Measurements from ENCODE around the gene PKNOX2. TPM values are rescaled to one million over a fixed set of nuclear protein-coding genes. Genes with fewer than 3 reads are reported as not detected.
A peak's percentile ranks its signal among the peaks of the same experiment; 100 is the strongest.

PKNOX2 gene
- total and polyA plus RNA-seq, 2 of the 8 experiments (the other 6 are each of a cell fraction or from before 2014, with no cell fraction given) = 2.0 TPM

GRCh38 chr11:125429174-125429707 is 264.7 kb downstream of the PKNOX2 start:
- 46% methylated on average over 5 of the region's 6 CpGs; no CpG with 5 or more reads in 1 of the 2 experiments for WGBS, 2 experiments (ENCODE audit: extremely low coverage in 1 of 2, insufficient coverage in 1 of 2, insufficient read length in 1 of 2, insufficient replicate concordance in 2 of 2, low coverage in 1 of 2, low lambda C conversion rate in 2 of 2, missing lambda C conversion rate in 1 of 2)
- FAIRE-seq (peak; percentile 82), DNase-seq (ENCODE audit: low read depth in 1 of 2, low spot score in 2 of 2) (peak; percentile 58 to 90)
- Histone ChIP-seq H2BK20ac (ENCODE audit: low read length) (no peak overlapping the region), H3K23me2 (ENCODE audit: low read depth, low read length) (no peaks in the 10 kb centered on the region), H3K27ac (ENCODE audit: low read depth, low read length) (no peak overlapping the region), H2AK5ac (ENCODE audit: low read depth, low read length) (no peak overlapping the region), H3K4me2 (ENCODE audit: insufficient read depth in 1 of 2, low read depth in 2 of 2, low read length in 2 of 2) (no peak overlapping the region), H4K5ac (ENCODE audit: insufficient read length, low read depth, low read length) (no peak overlapping the region), H3K14ac (ENCODE audit: insufficient read length) (no peak overlapping the region), H4K8ac (ENCODE audit: extremely low read depth, insufficient read depth, low read length) (no peak overlapping the region), H3K23ac (ENCODE audit: insufficient read length) (no peak overlapping the region), H3K27me3 (replicated peaks in 1 of 4; ENCODE audit: control insufficient read depth in 3 of 4, extremely low read depth in 1 of 4, insufficient read depth in 3 of 4, low read length in 3 of 4) (no peaks in the 10 kb centered on the region), H3K4me1 (replicated peaks in 1 of 4; ENCODE audit: control insufficient read depth in 3 of 4, insufficient read depth in 4 of 4, low read length in 3 of 4) (peaks cover 0 to 12% (median 9%) of the 10 kb centered on the region in 4 experiments; a peak in 5 of 7 replicates), H3K56ac (replicated peaks; ENCODE audit: insufficient read length, low read depth, low read length) (no peak overlapping the region), H4K91ac (replicated peaks; ENCODE audit: insufficient read length, low read length) (no peak overlapping the region), H2AFZ (ENCODE audit: low read length) (no peak overlapping the region), H2BK12ac (ENCODE audit: low read depth, low read length) (no peak overlapping the region), H3K9ac (replicated peaks in 1 of 4; ENCODE audit: extremely low read depth in 1 of 4, low read depth in 3 of 4, low read length in 3 of 4) (no peak overlapping the region), H2BK120ac (replicated peaks; ENCODE audit: low read depth, low read length) (no peak overlapping the region), H2BK15ac (ENCODE audit: low read length) (no peak overlapping the region), H3K79me1 (ENCODE audit: low read depth, low read length) (no peaks in the 10 kb centered on the region), H3K9me3 (ENCODE audit: insufficient read depth in 2 of 2, low read depth in 1 of 2, low read length in 1 of 2) (no peaks in the 10 kb centered on the region), H3K4ac (replicated peaks; ENCODE audit: insufficient read length, low read depth, low read length) (no peak overlapping the region), H3K4me3 (ENCODE audit: extremely low read depth in 1 of 4, insufficient read depth in 2 of 4, low read depth in 3 of 4, low read length in 4 of 4) (no peak overlapping the region; a peak in 1 of 8 replicates), H3K18ac (ENCODE audit: extremely low read depth, low read length) (no peak overlapping the region), H3K36me3 (ENCODE audit: control insufficient read depth in 2 of 4, insufficient read depth in 4 of 4, low read length in 3 of 4) (no peaks in the 10 kb centered on the region), H3K79me2 (ENCODE audit: control insufficient read depth in 1 of 2, insufficient read depth in 2 of 2, low read length in 2 of 2) (no peaks in the 10 kb centered on the region), H4K20me1 (replicated peaks in 1 of 2; ENCODE audit: control insufficient read depth in 1 of 2, insufficient read depth in 2 of 2, low read length in 2 of 2) (no peaks in the 10 kb centered on the region), H2BK5ac (ENCODE audit: low read depth, low read length) (no peak overlapping the region; the same call in 1 of the 2 replicates)
- ChIA-PET POLR2A (ENCODE audit: partially characterized antibody) (interaction anchor here (0.6 kb wide), 1 partner anchor 13 kb away, joined by 3 read pairs; no protein-coding TSS in a partner anchor), CTCF (ENCODE audit: partially characterized antibody) (interaction anchor here (0.7 to 12.7 kb wide), 55 partner anchors 37 to 495 kb away, joined by 3 to 234 read pairs (median 4); partner anchors contain the start of genes CCDC15, EI24 and TMEM218)
- no peak for TF ChIP-seq KDM5A (IDR thresholded peaks at IDR 0.05; ENCODE audit: low read length)
- TF ChIP-seq CTCF (IDR thresholded peaks at IDR 0.05; ENCODE audit: control extremely low read depth in 1 of 3, insufficient read depth in 1 of 3, low read depth in 1 of 3, low read length in 3 of 3) = peak; percentile 82 to 96 (median 90)
- no peak for TF ChIP-seq JUN (IDR thresholded peaks at IDR 0.05; ENCODE audit: low read depth, low read length)
- TF ChIP-seq BRCA1 (IDR thresholded peaks at IDR 0.05; ENCODE audit: low read depth, low read length) = no peak
- no peak for TF ChIP-seq SIRT6 (IDR thresholded peaks at IDR 0.05; ENCODE audit: low read length)
- TF ChIP-seq ATF2 (IDR thresholded peaks at IDR 0.05; ENCODE audit: low read length) = 0 out of 2 replicates have a peak, but pooled peaks have one; percentile 42
- TF ChIP-seq TAF7 (optimal IDR thresholded peaks at IDR 0.05; ENCODE audit: borderline replicate concordance, low read depth, low read length) = no peak
- no peak for TF ChIP-seq TBP (IDR thresholded peaks at IDR 0.05; ENCODE audit: low read depth, low read length)
- no peak for TF ChIP-seq MAX (IDR thresholded peaks at IDR 0.05)

All from H1 (cell line).